Uterus (tissue), 2 donors: ENCODE data around the gene PHPT1.

Experiments
- CTCF ChIP-seq, 4 experiments: fragments of 200-600 bp in 2 of 4; fragments of 450-650 bp in 2 of 4; sonication (generic) in 2 of 4; IDR thresholded peaks; one replicate each; pipeline ENCODE4 v1.5.1; 2016 to 2019; ENCODE audit warnings: antibody characterized with exemption in 4 of 4, mild to moderate bottlenecking in 2 of 4, moderate library complexity in 1 of 4
- POLR2A ChIP-seq, 2 donors: fragments of 450-650 bp; IDR thresholded peaks; one replicate each; pipeline ENCODE4 v1.6.1; 2016; ENCODE audit warnings: antibody characterized with exemption in 2 of 2, mild to moderate bottlenecking in 1 of 2, moderate library complexity in 1 of 2

- TF ChIP-seq CTCF (IDR thresholded peaks at IDR 0.05) (no peak), POLR2A (IDR thresholded peaks at IDR 0.05) (no peak)
Measured at GRCh38 chr9:136868644-136869043, 19.4 kb downstream of the PHPT1 start.
